GM12875 (cell line): ENCODE measurements around the gene PHF2.

Source experiments
- H3K4me3 ChIP-seq: one replicate; pipeline ENCODE4 v1.5.1; 2011; ENCODE audit warnings: low read depth, low read length, control low read depth
- CTCF ChIP-seq: IDR thresholded peaks from 2 replicates; pipeline ENCODE4 v1.5.1; 2011; ENCODE audit warnings: low read depth, mild to moderate bottlenecking, control low read depth, inconsistent platforms, low read length, moderate library complexity, borderline replicate concordance; ENCODE audit not compliant: insufficient read depth

PHF2 gene

GRCh38 chr9:93541005-93541404 lies 35.4 kb upstream of the PHF2 start:
- no peak overlapping the region for H3K4me3 ChIP-seq
- TF ChIP-seq CTCF: no peak

- H3K4me3 ChIP-seq: no peak overlapping the region
- no peak for TF ChIP-seq CTCF
These were observed 34.6 kb upstream of the PHF2 start for GRCh38 chr9:93541581-93542349.

- H3K4me3 ChIP-seq: no peak overlapping the region
- TF ChIP-seq CTCF: no peak
These were observed 33.3 kb upstream of the PHF2 start for GRCh38 chr9:93543117-93543516.

- H3K4me3 ChIP-seq: no peak overlapping the region
- no peak for TF ChIP-seq CTCF
These were observed 30.0 kb upstream of the PHF2 start for GRCh38 chr9:93546356-93546755.

- no peak overlapping the region for H3K4me3 ChIP-seq
- no peak for TF ChIP-seq CTCF
These were observed 26.8 kb upstream of the PHF2 start for GRCh38 chr9:93549611-93550010.

GRCh38 chr9:93552923-93553322 lies 23.5 kb upstream of the PHF2 start:
- TF ChIP-seq CTCF: no peak
- H3K4me3 ChIP-seq: no peak overlapping the region

GRCh38 chr9:93555370-93555769 lies 21.0 kb upstream of the PHF2 start:
- no peak overlapping the region for H3K4me3 ChIP-seq
- no peak for TF ChIP-seq CTCF
